Mammary epithelial cell (primary cell): ENCODE results near the gene C16orf87.

Experiments
- EZH2 ChIP-seq: IDR thresholded peaks from 2 replicates; pipeline ENCODE4 v1.6.1; 2012; ENCODE audit warnings: low read length, inconsistent platforms, borderline replicate concordance
- TF ChIP-seq, protein P1 (sequence below), 2 donors: IDR thresholded peaks in 1 of 2; conservative IDR thresholded peaks in 1 of 2; 2 replicates each; pipeline ENCODE4 v1.5.1; 2011 to 2012; ENCODE audit warnings: inconsistent platforms in 2 of 2, low read length in 2 of 2, mild to moderate bottlenecking in 2 of 2, control low read depth in 1 of 2, low read depth in 1 of 2; ENCODE audit not compliant: insufficient read depth in 1 of 2; ENCODE audit errors: extremely low read depth in 1 of 2

DNA sequence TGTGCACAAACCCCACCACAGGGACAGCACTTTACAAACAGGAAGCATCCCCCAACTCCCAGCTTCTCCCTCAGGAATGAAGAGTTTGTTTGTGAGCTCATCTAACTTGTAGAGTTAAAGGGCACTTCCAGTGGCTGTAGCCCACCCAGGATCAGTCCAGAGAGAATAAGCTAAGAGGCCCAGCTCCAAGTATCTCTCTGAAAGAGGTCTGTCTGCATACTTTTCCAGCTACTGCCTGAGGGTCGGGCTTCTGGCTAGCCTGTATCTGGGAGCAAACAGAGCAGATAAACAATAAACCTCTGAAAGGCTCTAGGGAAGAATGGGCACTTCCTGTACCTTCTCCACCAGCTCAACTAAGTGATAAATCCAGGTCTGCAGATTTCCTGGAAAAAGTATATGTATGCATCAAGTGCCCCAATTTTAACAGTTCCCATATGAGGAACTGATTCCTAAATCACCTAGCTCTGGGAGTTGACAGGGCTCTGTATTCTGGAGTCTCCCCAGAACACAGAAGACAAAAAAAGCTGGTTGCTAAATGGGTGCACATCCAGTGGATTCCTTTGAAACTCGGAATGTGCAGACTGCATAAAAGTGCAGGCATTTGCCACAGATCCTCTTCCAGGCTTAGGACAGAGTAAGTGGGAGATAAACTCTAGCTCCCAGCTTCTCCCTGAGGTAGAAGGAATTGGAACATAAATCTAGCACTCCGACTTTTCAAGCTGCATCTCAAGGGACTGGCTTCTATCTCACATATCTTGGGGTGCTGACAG is 45.7 kb downstream of the C16orf87 start:
- TF ChIP-seq, protein P1, sequence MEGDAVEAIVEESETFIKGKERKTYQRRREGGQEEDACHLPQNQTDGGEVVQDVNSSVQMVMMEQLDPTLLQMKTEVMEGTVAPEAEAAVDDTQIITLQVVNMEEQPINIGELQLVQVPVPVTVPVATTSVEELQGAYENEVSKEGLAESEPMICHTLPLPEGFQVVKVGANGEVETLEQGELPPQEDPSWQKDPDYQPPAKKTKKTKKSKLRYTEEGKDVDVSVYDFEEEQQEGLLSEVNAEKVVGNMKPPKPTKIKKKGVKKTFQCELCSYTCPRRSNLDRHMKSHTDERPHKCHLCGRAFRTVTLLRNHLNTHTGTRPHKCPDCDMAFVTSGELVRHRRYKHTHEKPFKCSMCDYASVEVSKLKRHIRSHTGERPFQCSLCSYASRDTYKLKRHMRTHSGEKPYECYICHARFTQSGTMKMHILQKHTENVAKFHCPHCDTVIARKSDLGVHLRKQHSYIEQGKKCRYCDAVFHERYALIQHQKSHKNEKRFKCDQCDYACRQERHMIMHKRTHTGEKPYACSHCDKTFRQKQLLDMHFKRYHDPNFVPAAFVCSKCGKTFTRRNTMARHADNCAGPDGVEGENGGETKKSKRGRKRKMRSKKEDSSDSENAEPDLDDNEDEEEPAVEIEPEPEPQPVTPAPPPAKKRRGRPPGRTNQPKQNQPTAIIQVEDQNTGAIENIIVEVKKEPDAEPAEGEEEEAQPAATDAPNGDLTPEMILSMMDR (conservative IDR thresholded peaks at IDR 0.05 in 1 of 2, IDR thresholded peaks at IDR 0.05 in 1 of 2; ENCODE audit: extremely low read depth in 1 of 2, insufficient read depth in 1 of 2, low read depth in 1 of 2, low read length in 2 of 2): no peak
- no peak for TF ChIP-seq EZH2
